Endodermal cell (in vitro differentiated cells): Measurements from ENCODE around the gene SUSD2. TPM values are rescaled to one million over a fixed set of nuclear protein-coding genes. Genes with fewer than 3 reads are reported as not detected.

ENCODE experiments used
- DNase-seq: peaks from one replicate; pipeline ENCODE4 v3.0.0-alpha.2; 2017
- H3K27ac ChIP-seq: 2 replicates; pipeline ENCODE4 v1.5.1; 2013; ENCODE audit warnings: mild to moderate bottlenecking, low read depth, low read length, moderate library complexity
- H3K27me3 ChIP-seq: 2 replicates; pipeline ENCODE4 v1.6.1; 2013; ENCODE audit warnings: mild to moderate bottlenecking, low read length, moderate library complexity; ENCODE audit not compliant: insufficient read depth, control insufficient read depth, poor library complexity, severe bottlenecking
- H3K36me3 ChIP-seq: 2 replicates; pipeline ENCODE4 v1.7.0; 2013; ENCODE audit warnings: mild to moderate bottlenecking, low read length, moderate library complexity; ENCODE audit not compliant: control insufficient read depth, insufficient read depth
- H3K4me1 ChIP-seq: one replicate; pipeline ENCODE4 v1.7.0; 2013; ENCODE audit warnings: low read length; ENCODE audit not compliant: control insufficient read depth, insufficient read depth
- H3K4me3 ChIP-seq: 2 replicates; pipeline ENCODE4 v1.5.1; 2013; ENCODE audit warnings: mild to moderate bottlenecking, low read length, moderate library complexity
- H3K9ac ChIP-seq: 2 replicates; pipeline ENCODE4 v1.6.1; 2013; ENCODE audit warnings: mild to moderate bottlenecking, low read length, moderate library complexity; ENCODE audit not compliant: poor library complexity, severe bottlenecking; ENCODE audit errors: extremely low read depth
- H3K9me3 ChIP-seq: 2 replicates; pipeline ENCODE4 v1.6.1; 2013; ENCODE audit warnings: mild to moderate bottlenecking, low read length, moderate library complexity; ENCODE audit not compliant: control insufficient read depth
- H3K27ac Mint-ChIP-seq: 2 replicates; pipeline ENCODE4 v1.8.0; 2020; ENCODE audit warnings: mixed read lengths
- H3K27me3 Mint-ChIP-seq: 2 replicates; pipeline ENCODE4 v1.8.0; 2021; ENCODE audit warnings: mild to moderate bottlenecking, mixed read lengths; ENCODE audit not compliant: insufficient read depth
- H3K36me3 Mint-ChIP-seq: 2 replicates; pipeline ENCODE4 v1.8.0; 2020; ENCODE audit warnings: low read depth, mixed read lengths
- H3K4me1 Mint-ChIP-seq: 2 replicates; pipeline ENCODE4 v1.8.0; 2020; ENCODE audit warnings: mixed read lengths
- H3K4me3 Mint-ChIP-seq: 2 replicates; pipeline ENCODE4 v1.8.0; 2020; ENCODE audit warnings: mild to moderate bottlenecking, moderate library complexity, mixed read lengths
- H3K9me3 Mint-ChIP-seq: 2 replicates; pipeline ENCODE4 v1.8.0; 2020; ENCODE audit warnings: mild to moderate bottlenecking, mixed read lengths
- CTCF ChIP-seq: fragments of 200-600 bp; sonication (generic); conservative IDR thresholded peaks from 2 replicates; pipeline ENCODE4 v1.5.0; 2021; ENCODE audit warnings: antibody characterized with exemption, mild to moderate bottlenecking
- WGBS, 2 experiments: methylation state at CpG; one replicate each; pipeline versions ENCODE4 v1.1.5 to v1.1.7; 2013; ENCODE audit warnings: missing lambda C conversion rate in 2 of 2, mixed read lengths in 1 of 2; ENCODE audit not compliant: insufficient coverage in 1 of 2, insufficient read length in 1 of 2; 5-methylcytosine and 5-hydroxymethylcytosine counted together
- total RNA-seq, 2 donors: library from RNA; stranded (reverse); fragmentation: NEBNext Ultra II Directional in 1 of 2; extraction: Animal tissue kit (Norgen Biotek cat#: 25700) in 1 of 2; gene quantifications; 2 replicates in 1 of 2; 3 replicates in 1 of 2; pipeline ENCODE4 v1.2.1, GENCODE V29; 2021

The SUSD2 gene
- total RNA-seq, 2 donors from 2014 or later = 0.40 to 1.6 TPM

- H3K27me3 Mint-ChIP-seq = no peaks in the 10 kb centered on the region
- no peaks in the 10 kb centered on the region for H3K9me3 Mint-ChIP-seq
- no peaks in the 10 kb centered on the region for H3K36me3 ChIP-seq
- no peaks in the 10 kb centered on the region for H3K4me1 ChIP-seq
- DNase-seq = no peak
- no peaks in the 10 kb centered on the region for H3K9me3 ChIP-seq
- no peak overlapping the region for H3K27ac Mint-ChIP-seq
- no peak overlapping the region for H3K27ac ChIP-seq
- no peaks in the 10 kb centered on the region for H3K27me3 ChIP-seq
- H3K4me3 ChIP-seq = no peak overlapping the region
- H3K36me3 Mint-ChIP-seq = no peaks in the 10 kb centered on the region
- no peak for TF ChIP-seq CTCF
- no peak overlapping the region for H3K4me3 Mint-ChIP-seq
- no peak overlapping the region for H3K9ac ChIP-seq
- 94 to 96% methylated on average over 11 to 15 of the region's 15 CpGs for WGBS, 2 experiments
- H3K4me1 Mint-ChIP-seq = no peaks in the 10 kb centered on the region
Measured at GRCh38 chr22:24186352-24186740, 5.1 kb downstream of the SUSD2 start.

- Histone ChIP-seq H3K9ac (no peak overlapping the region), H3K4me1 (no peaks in the 10 kb centered on the region), H3K9me3 (no peaks in the 10 kb centered on the region), H3K27me3 (no peaks in the 10 kb centered on the region), H3K4me3 (no peak overlapping the region), H3K36me3 (no peaks in the 10 kb centered on the region), H3K27ac (no peak overlapping the region)
- TF ChIP-seq CTCF = no peak
- Mint-ChIP-seq H3K9me3 (no peaks in the 10 kb centered on the region), H3K4me3 (no peak overlapping the region), H3K36me3 (no peaks in the 10 kb centered on the region), H3K27me3 (no peaks in the 10 kb centered on the region), H3K27ac (no peak overlapping the region), H3K4me1 (no peaks in the 10 kb centered on the region)
- no peak for DNase-seq
- WGBS, 2 experiments = 89 to 94% methylated on average over 19 to 34 of the region's 34 CpGs
Measured at GRCh38 chr22:24186892-24187670, 5.8 kb downstream of the SUSD2 start.

- H3K36me3 Mint-ChIP-seq = no peaks in the 10 kb centered on the region
Measured at GRCh38 chr22:24187731-24188644, 6.7 kb downstream of the SUSD2 start.

More at GRCh38 chr22:24187731-24188644, 6.7 kb downstream of the SUSD2 start:
- Mint-ChIP-seq H3K4me1 (no peaks in the 10 kb centered on the region), H3K27me3 (no peaks in the 10 kb centered on the region), H3K9me3 (no peaks in the 10 kb centered on the region), H3K4me3 (no peak overlapping the region), H3K27ac (no peak overlapping the region)
- no peak overlapping the region for H3K9ac ChIP-seq
- TF ChIP-seq CTCF = no peak
- no peak overlapping the region for H3K4me3 ChIP-seq
- H3K36me3 ChIP-seq = no peaks in the 10 kb centered on the region
- no peak overlapping the region for H3K27ac ChIP-seq
- H3K9me3 ChIP-seq = no peaks in the 10 kb centered on the region
- no peaks in the 10 kb centered on the region for H3K4me1 ChIP-seq
- 91 to 92% methylated on average over 24 to 37 of the region's 37 CpGs for WGBS, 2 experiments
- H3K27me3 ChIP-seq = no peaks in the 10 kb centered on the region
- no peak for DNase-seq
